Colonic mucosa (tissue), 4 donors: ENCODE measurements around the gene INPP5A. TPM values are rescaled to one million over a fixed set of nuclear protein-coding genes. Genes with fewer than 3 reads are reported as not detected.

Experiments used
- DNase-seq: peaks from one replicate; pipeline ENCODE4 v3.0.0-alpha.2; 2020
- H3K27ac ChIP-seq: fragments of 200-600 bp; one replicate; pipeline ENCODE4 v1.8.0; 2021
- H3K27me3 ChIP-seq: fragments of 200-600 bp; one replicate; pipeline ENCODE4 v1.8.0; 2021
- H3K36me3 ChIP-seq: fragments of 200-600 bp; one replicate; pipeline ENCODE4 v1.8.0; 2021
- H3K4me1 ChIP-seq: fragments of 200-600 bp; one replicate; pipeline ENCODE4 v1.8.0; 2021; ENCODE audit warnings: mild to moderate bottlenecking
- H3K4me3 ChIP-seq: fragments of 200-600 bp; one replicate; pipeline ENCODE4 v1.8.0; 2021
- H3K9ac ChIP-seq, 2 donors: one replicate each; pipeline ENCODE4 v1.7.0; 2013; ENCODE audit warnings: control low read depth in 2 of 2, low read depth in 2 of 2, low read length in 2 of 2
- H3K9me3 ChIP-seq: fragments of 200-600 bp; one replicate; pipeline ENCODE4 v1.8.0; 2021
- intact Hi-C: fragments of 100-400 bp; cut with DNase I; formaldehyde crosslinking; loops from one replicate; pipeline ENCODE4 v1.14.1; 2022
- total RNA-seq, 2 donors: library from RNA; stranded (reverse); fragmentation: NEBNext Ultra II Directional in 1 of 2; extraction: Animal tissue kit (Norgen Biotek cat#: 25700) in 1 of 2; gene quantifications; one replicate each; pipeline ENCODE4 v1.2.1, GENCODE V29; 2021
- TF ChIP-seq, protein P1 (sequence below): fragments of 200-600 bp; IDR thresholded peaks from one replicate; pipeline ENCODE4 v1.8.0; 2022; ENCODE audit warnings: antibody characterized with exemption, mild to moderate bottlenecking
- donor health status: healthy.
- donor health status: DM: no; HTN: no; CAD: no.
- donor health status: DM: no; HTN: no; CAD: no.

Gene INPP5A
- total RNA-seq, 2 donors from 2014 or later: 29.9 to 41.5 TPM

GRCh38 chr10:132809232-132810140 is 271.9 kb downstream of the INPP5A start:
- Histone ChIP-seq H3K27ac (no peak overlapping the region), H3K36me3 (no peaks in the 10 kb centered on the region), H3K9me3 (no peaks in the 10 kb centered on the region), H3K4me1 (no peaks in the 10 kb centered on the region), H3K27me3 (no peaks in the 10 kb centered on the region), H3K9ac (no peak overlapping the region), H3K4me3 (no peak overlapping the region)
- TF ChIP-seq, protein P1, sequence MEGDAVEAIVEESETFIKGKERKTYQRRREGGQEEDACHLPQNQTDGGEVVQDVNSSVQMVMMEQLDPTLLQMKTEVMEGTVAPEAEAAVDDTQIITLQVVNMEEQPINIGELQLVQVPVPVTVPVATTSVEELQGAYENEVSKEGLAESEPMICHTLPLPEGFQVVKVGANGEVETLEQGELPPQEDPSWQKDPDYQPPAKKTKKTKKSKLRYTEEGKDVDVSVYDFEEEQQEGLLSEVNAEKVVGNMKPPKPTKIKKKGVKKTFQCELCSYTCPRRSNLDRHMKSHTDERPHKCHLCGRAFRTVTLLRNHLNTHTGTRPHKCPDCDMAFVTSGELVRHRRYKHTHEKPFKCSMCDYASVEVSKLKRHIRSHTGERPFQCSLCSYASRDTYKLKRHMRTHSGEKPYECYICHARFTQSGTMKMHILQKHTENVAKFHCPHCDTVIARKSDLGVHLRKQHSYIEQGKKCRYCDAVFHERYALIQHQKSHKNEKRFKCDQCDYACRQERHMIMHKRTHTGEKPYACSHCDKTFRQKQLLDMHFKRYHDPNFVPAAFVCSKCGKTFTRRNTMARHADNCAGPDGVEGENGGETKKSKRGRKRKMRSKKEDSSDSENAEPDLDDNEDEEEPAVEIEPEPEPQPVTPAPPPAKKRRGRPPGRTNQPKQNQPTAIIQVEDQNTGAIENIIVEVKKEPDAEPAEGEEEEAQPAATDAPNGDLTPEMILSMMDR: no peak
- intact Hi-C loops: no loop called here
- DNase-seq: no peak

DNA sequence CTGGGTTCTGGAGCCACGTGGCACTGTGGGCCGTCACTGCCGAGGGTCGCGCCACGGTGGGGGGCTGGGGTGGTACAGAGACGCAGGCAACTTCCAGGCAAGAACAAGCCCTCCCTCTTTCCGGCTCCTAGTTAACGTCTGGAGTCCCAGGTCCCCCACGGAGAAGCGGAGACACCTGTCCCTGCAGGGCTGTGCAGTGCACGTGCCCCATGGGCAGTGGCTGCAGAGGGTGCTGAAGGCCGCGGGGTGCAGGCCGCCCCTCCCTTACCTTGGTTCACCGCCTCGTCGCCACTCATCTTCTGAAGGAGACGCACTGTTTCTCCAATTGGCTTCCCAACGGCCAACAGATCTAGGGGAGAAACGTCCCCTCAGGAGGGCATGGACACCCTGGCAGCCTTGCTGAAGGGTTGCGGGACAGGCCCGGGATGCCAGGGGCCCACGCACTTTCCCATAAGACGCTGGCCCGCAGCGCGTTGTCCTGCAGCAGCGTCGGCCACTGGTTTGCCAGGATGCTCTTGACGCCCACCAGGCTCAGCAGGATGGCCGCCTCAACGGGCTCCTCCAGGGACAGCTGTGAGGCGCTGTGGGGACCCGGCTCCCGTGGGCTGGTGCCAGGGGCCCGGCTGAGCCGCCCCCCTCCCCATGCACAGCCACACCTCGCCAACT is 272.7 kb downstream of the INPP5A start:
- H3K27me3 ChIP-seq: no peaks in the 10 kb centered on the region
- intact Hi-C loops: no loop called here

GRCh38 chr10:132810807-132811700 is 273.5 kb downstream of the INPP5A start:
- Histone ChIP-seq H3K9me3 (no peaks in the 10 kb centered on the region), H3K36me3 (no peaks in the 10 kb centered on the region), H3K27me3 (no peaks in the 10 kb centered on the region), H3K27ac (no peak overlapping the region), H3K4me3 (no peak overlapping the region), H3K9ac (no peak overlapping the region), H3K4me1 (no peaks in the 10 kb centered on the region)
- no peak for DNase-seq
- TF ChIP-seq, protein P1: no peak
- intact Hi-C loops: no loop called here

More for the DNA sequence above, 272.7 kb downstream of the INPP5A start:
- Histone ChIP-seq H3K36me3 (no peaks in the 10 kb centered on the region), H3K4me3 (no peak overlapping the region), H3K9ac (no peak overlapping the region), H3K27ac (no peak overlapping the region), H3K9me3 (no peaks in the 10 kb centered on the region), H3K4me1 (no peaks in the 10 kb centered on the region)
- no peak for DNase-seq
- TF ChIP-seq, protein P1: no peak

GRCh38 chr10:132811891-132812481 is 274.4 kb downstream of the INPP5A start:
- H3K9me3 ChIP-seq: no peaks in the 10 kb centered on the region
- H3K36me3 ChIP-seq: no peaks in the 10 kb centered on the region
- TF ChIP-seq, protein P1: no peak
- intact Hi-C loops: no loop called here
- no peak overlapping the region for H3K4me3 ChIP-seq
- DNase-seq: no peak
- no peak overlapping the region for H3K9ac ChIP-seq
- no peak overlapping the region for H3K27ac ChIP-seq
- H3K4me1 ChIP-seq: no peaks in the 10 kb centered on the region
- no peaks in the 10 kb centered on the region for H3K27me3 ChIP-seq

DNA sequence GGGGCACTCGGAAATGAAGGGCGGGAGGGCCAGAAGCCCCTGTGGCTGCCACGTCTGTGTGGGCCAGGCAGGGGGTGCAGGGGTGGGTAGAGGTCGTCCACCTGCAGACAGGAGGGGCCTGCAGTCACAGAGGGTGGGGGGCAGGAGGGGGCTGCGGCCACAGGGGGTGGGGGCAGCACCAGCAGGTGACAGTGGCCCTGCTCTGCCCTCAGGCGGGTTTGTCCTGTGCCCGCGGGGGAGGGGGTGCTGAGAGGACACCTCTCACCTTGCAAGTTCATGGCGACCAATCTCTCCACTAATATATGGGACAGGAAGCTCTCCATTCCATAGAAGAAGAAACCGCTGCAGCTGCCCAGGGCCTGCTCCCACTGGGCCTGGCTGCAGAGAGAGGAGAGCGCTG is 274.9 kb downstream of the INPP5A start:
- intact Hi-C loops: no loop called here

More for the DNA sequence above, 274.9 kb downstream of the INPP5A start:
- Histone ChIP-seq H3K27ac (no peak overlapping the region), H3K27me3 (no peaks in the 10 kb centered on the region), H3K4me3 (no peak overlapping the region), H3K9me3 (no peaks in the 10 kb centered on the region), H3K9ac (no peak overlapping the region), H3K36me3 (no peaks in the 10 kb centered on the region), H3K4me1 (no peaks in the 10 kb centered on the region)
- TF ChIP-seq, protein P1: no peak
- no peak for DNase-seq
